OCI-LY3 (cell line): ENCODE measurements around the gene STIMATE.

Experiments
- EZH2phosphoT487 ChIP-seq: fragments of 200-600 bp; shearing (Covaris generic); IDR thresholded peaks from 2 replicates; pipeline ENCODE4 v1.6.1; 2018; ENCODE audit warnings: antibody characterized with exemption, mixed run types, low read depth
- TF ChIP-seq, protein P1 (sequence below): fragments of 200-600, 300-600 bp; sonication (generic); IDR thresholded peaks from 2 replicates; pipeline ENCODE4 v1.5.1; 2014; ENCODE audit warnings: antibody characterized with exemption, low read length, low read depth

DNA sequence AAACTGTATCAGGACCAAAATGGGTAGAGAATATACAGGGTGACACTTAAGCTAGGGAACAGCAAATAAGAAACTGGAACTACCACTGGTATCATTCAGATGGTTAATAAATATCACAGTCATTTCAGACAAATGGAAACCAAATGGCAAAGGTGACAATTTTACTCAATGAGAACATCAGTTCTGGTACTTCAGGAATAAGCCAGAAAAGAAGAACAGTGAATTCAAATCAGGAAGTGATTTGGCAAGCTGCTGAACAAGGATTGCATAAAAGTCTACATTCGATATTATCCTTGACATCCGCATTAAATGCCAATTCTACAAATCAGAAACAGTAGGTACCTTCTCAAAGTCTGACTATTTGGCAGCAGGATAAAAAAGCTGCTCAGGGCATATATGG, 23.5 kb upstream of the STIMATE start:
- TF ChIP-seq, protein P1, sequence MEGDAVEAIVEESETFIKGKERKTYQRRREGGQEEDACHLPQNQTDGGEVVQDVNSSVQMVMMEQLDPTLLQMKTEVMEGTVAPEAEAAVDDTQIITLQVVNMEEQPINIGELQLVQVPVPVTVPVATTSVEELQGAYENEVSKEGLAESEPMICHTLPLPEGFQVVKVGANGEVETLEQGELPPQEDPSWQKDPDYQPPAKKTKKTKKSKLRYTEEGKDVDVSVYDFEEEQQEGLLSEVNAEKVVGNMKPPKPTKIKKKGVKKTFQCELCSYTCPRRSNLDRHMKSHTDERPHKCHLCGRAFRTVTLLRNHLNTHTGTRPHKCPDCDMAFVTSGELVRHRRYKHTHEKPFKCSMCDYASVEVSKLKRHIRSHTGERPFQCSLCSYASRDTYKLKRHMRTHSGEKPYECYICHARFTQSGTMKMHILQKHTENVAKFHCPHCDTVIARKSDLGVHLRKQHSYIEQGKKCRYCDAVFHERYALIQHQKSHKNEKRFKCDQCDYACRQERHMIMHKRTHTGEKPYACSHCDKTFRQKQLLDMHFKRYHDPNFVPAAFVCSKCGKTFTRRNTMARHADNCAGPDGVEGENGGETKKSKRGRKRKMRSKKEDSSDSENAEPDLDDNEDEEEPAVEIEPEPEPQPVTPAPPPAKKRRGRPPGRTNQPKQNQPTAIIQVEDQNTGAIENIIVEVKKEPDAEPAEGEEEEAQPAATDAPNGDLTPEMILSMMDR, result no peak
- no peak for TF ChIP-seq EZH2phosphoT487
